HepG2 (cell line): Measurements from ENCODE around the gene MACROD2. TPM values are rescaled to one million over a fixed set of nuclear protein-coding genes. Genes with fewer than 3 reads are reported as not detected.

ENCODE experiments used
- ATAC-seq: fragments of 200-7000 bp; cut with Tn5 transposase; 3 replicates; pipeline ENCODE4 v1.9.1; 2020; ENCODE audit warnings: mild to moderate bottlenecking, moderate library complexity
- BruUV-seq: library from RNA; stranded (reverse); fragments of 400-500 nt; replicated peaks from 2 replicates; lab custom pipeline; 2021; lab: Mats Ljungman, UMichigan
- CTCF ChIA-PET: fragments of 300-600 bp; formaldehyde crosslinking; extraction: SDS; loops from one replicate; lab custom pipeline; 2021; ENCODE audit warnings: low total read pairs, inconsistent platforms, low intra/inter-chr PET ratio; lab: Yijun Ruan, JAX
- POLR2A ChIA-PET: fragments of 350-600 bp; sonication (Branson Sonifier 250); formaldehyde crosslinking; loops from one replicate; lab custom pipeline; 2020; ENCODE audit warnings: antibody characterized with exemption, inconsistent platforms; lab: Yijun Ruan, JAX
- DNase-seq: peaks from one replicate; pipeline ENCODE4 v3.0.0-alpha.2; 2015; ENCODE audit warnings: low spot score
- FAIRE-seq: peaks from 3 replicates; lab custom pipeline; 2011; peaks lifted over from hg19 to GRCh38; lab: Jason Lieb, UNC
- H2AFZ ChIP-seq: one replicate; pipeline ENCODE4 v1.6.1; 2011; ENCODE audit warnings: low read length, inconsistent platforms
- H3K27ac ChIP-seq: fragments of 300-600 bp; 3 replicates; pipeline ENCODE4 v1.8.0; 2011; ENCODE audit warnings: mixed run types, mild to moderate bottlenecking, mixed read lengths, low read length, inconsistent platforms; ENCODE audit not compliant: insufficient read depth; ENCODE audit errors: extremely low read length
- H3K27me3 ChIP-seq, 2 experiments: fragments of 200-600 bp in 1 of 2; 2 replicates in 1 of 2; 3 replicates in 1 of 2; pipeline versions ENCODE4 v1.6.0 to v1.8.0; 2011; ENCODE audit warnings: low read length in 2 of 2, mild to moderate bottlenecking in 2 of 2, moderate library complexity in 2 of 2, inconsistent platforms in 1 of 2; ENCODE audit not compliant: insufficient read depth in 2 of 2, control insufficient read depth in 1 of 2
- H3K36me3 ChIP-seq, 2 experiments: fragments of 200-600 bp in 1 of 2; replicated peaks in 1 of 2; 2 replicates in 1 of 2; 3 replicates in 1 of 2; pipeline versions ENCODE4 v1.5.1 to v1.8.0; 2011; ENCODE audit warnings: low read length in 2 of 2, inconsistent platforms in 1 of 2; ENCODE audit not compliant: insufficient read depth in 2 of 2, control insufficient read depth in 1 of 2
- H3K4me1 ChIP-seq: 2 replicates; pipeline ENCODE4 v1.5.1; 2012; ENCODE audit warnings: low read length, inconsistent platforms; ENCODE audit not compliant: insufficient read depth
- H3K4me2 ChIP-seq: 2 replicates; pipeline ENCODE4 v1.6.0; 2011; ENCODE audit warnings: low read depth, low read length, inconsistent platforms
- H3K4me3 ChIP-seq, 3 experiments: fragments of 200-600 bp in 1 of 3; sonication (generic), shearing (Covaris generic) in 1 of 3; replicated peaks in 1 of 3; 2 replicates each; pipeline ENCODE4 v1.5.1; 2011 to 2016; ENCODE audit warnings: low read length in 3 of 3, inconsistent platforms in 2 of 3, low read depth in 2 of 3, mild to moderate bottlenecking in 2 of 3, control low read depth in 1 of 3, mixed read lengths in 1 of 3; ENCODE audit not compliant: insufficient read depth in 1 of 3
- H3K79me2 ChIP-seq: one replicate; pipeline ENCODE4 v1.6.1; 2011; ENCODE audit warnings: low read length, inconsistent platforms; ENCODE audit not compliant: insufficient read depth
- H3K9ac ChIP-seq: 2 replicates; pipeline ENCODE4 v1.6.0; 2011; ENCODE audit warnings: mild to moderate bottlenecking, low read depth, low read length, inconsistent platforms; ENCODE audit not compliant: insufficient read depth
- H3K9me3 ChIP-seq: 2 replicates; pipeline ENCODE4 v1.5.1; 2012; ENCODE audit warnings: mild to moderate bottlenecking, low read length
- H4K20me1 ChIP-seq: 2 replicates; pipeline ENCODE4 v1.6.0; 2011; ENCODE audit warnings: inconsistent platforms, mild to moderate bottlenecking, low read length, moderate library complexity; ENCODE audit not compliant: insufficient read depth
- ARID3A ChIP-seq: IDR thresholded peaks from 2 replicates; pipeline ENCODE4 v1.6.1; 2012; ENCODE audit warnings: low read depth, low read length, improper control_type of control experiment
- BRD4 ChIP-seq: sonication (generic); formaldehyde crosslinking; IDR thresholded peaks from 2 replicates; pipeline ENCODE4 v1.4.0; 2020; ENCODE audit warnings: missing genetic modification reagents
- HNF1A ChIP-seq, 2 experiments: sonication (generic) in 1 of 2; formaldehyde crosslinking in 1 of 2; IDR thresholded peaks; 2 replicates each; pipeline versions ENCODE4 v1.4.0 to v1.6.1; 2016 to 2020; ENCODE audit warnings: borderline replicate concordance in 1 of 2, low read depth in 1 of 2, mild to moderate bottlenecking in 1 of 2, missing genetic modification reagents in 1 of 2
- JARID2 ChIP-seq: sonication (generic); formaldehyde crosslinking; IDR thresholded peaks from 2 replicates; pipeline ENCODE4 v1.8.1; 2023; ENCODE audit warnings: missing genetic modification reagents, inconsistent platforms; ENCODE audit not compliant: insufficient replicate concordance
- KDM3A ChIP-seq: IDR thresholded peaks from 2 replicates; pipeline ENCODE4 v1.6.1; 2018; ENCODE audit warnings: low read depth, missing compliant biosample characterization
- MIXL1 ChIP-seq: IDR thresholded peaks from 2 replicates; pipeline ENCODE4 v1.6.1; 2016
- SOX5 ChIP-seq: IDR thresholded peaks from 2 replicates; pipeline ENCODE4 v1.6.1; 2016; ENCODE audit warnings: borderline replicate concordance
- SRSF4 ChIP-seq: fragments of 200-400 bp; formaldehyde crosslinking; IDR thresholded peaks from one replicate; pipeline ENCODE4 v1.6.1; 2018; ENCODE audit warnings: mild to moderate bottlenecking, low read depth, low read length, moderate library complexity; ENCODE audit not compliant: poor library complexity, severe bottlenecking
- THAP11 ChIP-seq: IDR thresholded peaks from 2 replicates; pipeline ENCODE4 v1.6.1; 2016; ENCODE audit warnings: missing biosample characterization, missing genetic modification reagents
- TRIM22 ChIP-seq: fragments of 450-650 bp; IDR thresholded peaks from 2 replicates; pipeline ENCODE4 v1.6.1; 2017
- U2AF2 ChIP-seq: fragments of 200-400 bp; formaldehyde crosslinking; IDR thresholded peaks from 2 replicates; pipeline ENCODE4 v1.6.1; 2017; ENCODE audit warnings: low read depth, mild to moderate bottlenecking, low read length
- ZBTB26 ChIP-seq: IDR thresholded peaks from 2 replicates; pipeline ENCODE4 v1.6.1; 2016; ENCODE audit warnings: missing compliant biosample characterization, missing genetic modification reagents, borderline replicate concordance
- ZNF24 ChIP-seq: fragments of 450-650 bp; IDR thresholded peaks from 2 replicates; pipeline ENCODE4 v1.6.1; 2017; ENCODE audit warnings: antibody characterized with exemption, mild to moderate bottlenecking
- ZNF781 ChIP-seq: sonication (generic); formaldehyde crosslinking; IDR thresholded peaks from 2 replicates; pipeline ENCODE4 v1.5.1; 2020; ENCODE audit warnings: borderline replicate concordance, mild to moderate bottlenecking, missing genetic modification reagents; ENCODE audit errors: not compliant biosample characterization
- ZNF878 ChIP-seq: sonication (generic); formaldehyde crosslinking; IDR thresholded peaks from 2 replicates; pipeline ENCODE4 v1.8.1; 2023; ENCODE audit warnings: mild to moderate bottlenecking, missing genetic modification reagents, moderate library complexity
- WGBS: methylation state at CpG from one replicate; pipeline ENCODE4 v1.1.6; 2017; ENCODE audit warnings: low lambda C conversion rate; 5-methylcytosine and 5-hydroxymethylcytosine counted together
- in situ Hi-C: cut with HindIII; loops from 2 replicates; pipeline ENCODE4 v1.10.0; 2017; ENCODE audit warnings: low pct_unique_long_range_greater_than_20kb; ENCODE audit not compliant: extremely low pct_ligation_motif_present
- intact Hi-C: fragments of 100-400 bp; cut with micrococcal nuclease; formaldehyde crosslinking; loops from one replicate; pipeline ENCODE4 v1.10.0; 2022; ENCODE audit not compliant: unreplicated experiment
- polyA plus RNA-seq, 8 experiments: library from polyadenylated mRNA; depleted of rRNA in 3 of 8; stranded (reverse) in 7 of 8; unstranded in 1 of 8; fragments of >200 nt; fragmentation: Illumina TruSeq in 4 of 8; extraction: Trizol in 4 of 8; gene quantifications; 2 replicates each; pipeline versions ENCODE4 v1.2.1 to v1.2.3, GENCODE V29; 2011 to 2016; ENCODE audit warnings: low read depth in 4 of 8, missing spikeins in 1 of 8, mixed read lengths in 1 of 8; ENCODE audit not compliant: insufficient read depth in 1 of 8
- total RNA-seq, 5 experiments: library from RNA; depleted of rRNA; stranded (reverse); fragments of >200 nt; fragmentation: Illumina TruSeq; extraction: Trizol; gene quantifications; 2 replicates each; pipeline ENCODE4 v1.2.3, GENCODE V29; 2016; ENCODE audit warnings: low read depth in 1 of 5

MACROD2 gene
- total and polyA plus RNA-seq, 2 of the 13 experiments (the other 11 are each of a cell fraction or from before 2014, with no cell fraction given), result 0.13 to 0.51 TPM

- TF ChIP-seq TRIM22, result no peak
- TF ChIP-seq JARID2 (CRISPR knock-in tag), result no peak
- no peak for TF ChIP-seq ZNF781 (CRISPR knock-in tag)
- no peak for TF ChIP-seq BRD4
- 0 out of 2 replicates have a peak, but pooled peaks have one; percentile 30 for TF ChIP-seq ZNF878 (CRISPR knock-in tag)
- TF ChIP-seq KDM3A (CRISPR knock-in tag), result no peak
- peak; percentile 84 for TF ChIP-seq MIXL1 (CRISPR knock-in tag)
- no peak for TF ChIP-seq SRSF4
These were observed 1163.2 kb downstream of the MACROD2 start (continued) for GRCh38 chr20:15158533-15158932.

- intact Hi-C loops (no loop called here), in situ Hi-C loops (no loop called here)
- no peaks in the 10 kb centered on the region for H3K36me3 ChIP-seq
- ChIA-PET POLR2A (no interaction called here), CTCF (no interaction called here)
- H3K27ac ChIP-seq, result no peak overlapping the region
- peak overlapping the region; percentile 1 to 22 (median 17); a peak in 3 of 6 replicates for H3K4me3 ChIP-seq
- no peak for DNase-seq
- peak overlapping the region; percentile 42 for H2AFZ ChIP-seq
- H3K9ac ChIP-seq, result no peak overlapping the region
- H4K20me1 ChIP-seq, result no peaks in the 10 kb centered on the region
- no peak for FAIRE-seq
- no peaks in the 10 kb centered on the region for H3K79me2 ChIP-seq
- H3K4me2 ChIP-seq, result peak overlapping the region; percentile 54
- no TSS peak for BruUV-seq
- peaks cover 12% of the 10 kb centered on the region; the same call in 1 of the 2 replicates for H3K9me3 ChIP-seq
- H3K27me3 ChIP-seq, result no peaks in the 10 kb centered on the region
- no peak for ATAC-seq
- H3K4me1 ChIP-seq, result peaks cover 33% of the 10 kb centered on the region
- WGBS, result 36% methylated on average over 6 of the region's 6 CpGs
- no peak for TF ChIP-seq U2AF2
- no peak for TF ChIP-seq HNF1A (IDR thresholded peaks at IDR 0.05; ENCODE audit: low read depth)
- no peak for TF ChIP-seq HNF1A (CRISPR knock-in tag; IDR thresholded peaks at IDR 0.05; ENCODE audit: borderline replicate concordance)
- 0 out of 2 replicates have a peak, but pooled peaks have one; percentile 20 for TF ChIP-seq ZNF24
- no peak for TF ChIP-seq SOX5 (CRISPR knock-in tag)
- no peak for TF ChIP-seq ARID3A
- TF ChIP-seq THAP11 (CRISPR knock-in tag), result 0 out of 2 replicates have a peak, but pooled peaks have one; percentile 4
- no peak for TF ChIP-seq ZBTB26 (CRISPR knock-in tag)
These were observed 1166.8 kb downstream of the MACROD2 start for GRCh38 chr20:15162079-15162647.
